OCI-LY7 (cell line): Measurements from ENCODE around the gene GSN.

Source experiments
- EZH2phosphoT487 ChIP-seq: fragments of 200-600 bp; sonication (generic); IDR thresholded peaks from 2 replicates; pipeline ENCODE4 v1.6.1; 2018; ENCODE audit warnings: low read depth, borderline replicate concordance, mild to moderate bottlenecking, mixed run types, antibody characterized with exemption, low read length, moderate library complexity, mixed read lengths
- TF ChIP-seq, protein P1 (sequence below): fragments of 200-600 bp; sonication (generic); conservative IDR thresholded peaks from 2 replicates; pipeline ENCODE4 v1.5.1; 2014; ENCODE audit warnings: mild to moderate bottlenecking, antibody characterized with exemption, low read length, moderate library complexity, mixed read lengths

DNA sequence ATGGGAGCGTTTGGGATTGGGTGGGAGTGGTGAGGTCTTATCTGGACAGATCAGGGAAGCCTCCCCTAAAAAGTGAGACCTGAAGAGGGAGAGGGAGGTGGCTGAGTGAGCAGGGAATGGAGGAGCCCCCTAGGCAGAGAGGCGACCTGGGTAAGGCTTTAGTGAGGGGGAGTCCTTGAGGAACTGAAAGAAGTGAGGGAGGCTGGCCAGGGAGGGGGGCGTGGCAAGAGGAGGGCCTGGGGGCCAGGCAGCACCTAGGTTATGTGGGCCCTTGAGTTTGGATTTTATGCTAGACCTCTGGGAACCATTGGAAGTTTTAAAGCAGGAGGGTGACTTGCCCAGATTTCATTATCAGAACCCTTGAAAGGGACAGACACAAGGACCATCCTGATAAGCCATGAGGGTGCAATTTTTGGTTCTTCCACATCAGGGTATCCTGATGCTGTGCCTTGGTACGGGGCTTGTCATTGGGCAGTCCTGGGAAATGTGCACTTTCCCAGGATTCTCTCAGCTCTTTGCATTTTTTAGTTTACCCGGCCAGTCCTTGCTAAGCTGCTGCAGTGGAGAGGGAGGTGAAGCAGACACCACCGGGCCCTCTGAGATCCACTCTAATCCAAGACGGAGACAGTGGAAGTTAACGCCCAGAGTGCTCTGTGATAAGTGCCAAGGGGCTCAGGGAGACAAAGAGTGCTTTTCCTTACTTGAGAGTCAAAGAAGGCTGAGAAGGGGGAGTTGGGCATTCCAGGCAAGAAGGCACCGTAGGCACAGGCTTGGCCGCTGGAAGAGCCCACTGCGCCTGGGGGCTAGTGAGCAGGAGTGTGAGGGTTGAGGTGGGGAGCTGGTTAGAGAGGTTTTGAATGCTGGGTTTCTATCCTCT, 16.1 kb downstream of the GSN start:
- TF ChIP-seq, protein P1, sequence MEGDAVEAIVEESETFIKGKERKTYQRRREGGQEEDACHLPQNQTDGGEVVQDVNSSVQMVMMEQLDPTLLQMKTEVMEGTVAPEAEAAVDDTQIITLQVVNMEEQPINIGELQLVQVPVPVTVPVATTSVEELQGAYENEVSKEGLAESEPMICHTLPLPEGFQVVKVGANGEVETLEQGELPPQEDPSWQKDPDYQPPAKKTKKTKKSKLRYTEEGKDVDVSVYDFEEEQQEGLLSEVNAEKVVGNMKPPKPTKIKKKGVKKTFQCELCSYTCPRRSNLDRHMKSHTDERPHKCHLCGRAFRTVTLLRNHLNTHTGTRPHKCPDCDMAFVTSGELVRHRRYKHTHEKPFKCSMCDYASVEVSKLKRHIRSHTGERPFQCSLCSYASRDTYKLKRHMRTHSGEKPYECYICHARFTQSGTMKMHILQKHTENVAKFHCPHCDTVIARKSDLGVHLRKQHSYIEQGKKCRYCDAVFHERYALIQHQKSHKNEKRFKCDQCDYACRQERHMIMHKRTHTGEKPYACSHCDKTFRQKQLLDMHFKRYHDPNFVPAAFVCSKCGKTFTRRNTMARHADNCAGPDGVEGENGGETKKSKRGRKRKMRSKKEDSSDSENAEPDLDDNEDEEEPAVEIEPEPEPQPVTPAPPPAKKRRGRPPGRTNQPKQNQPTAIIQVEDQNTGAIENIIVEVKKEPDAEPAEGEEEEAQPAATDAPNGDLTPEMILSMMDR = no peak
- TF ChIP-seq EZH2phosphoT487 = no peak
